Suprapubic skin (tissue), 4 donors: ENCODE data around the gene HEMGN. TPM values are rescaled to one million over a fixed set of nuclear protein-coding genes. Genes with fewer than 3 reads are reported as not detected.

Source experiments
- DNase-seq, 2 donors: peaks; one replicate each; pipeline ENCODE4 v3.0.0-alpha.2; 2019; ENCODE audit warnings: low spot score in 2 of 2
- H3K27ac ChIP-seq: fragments of 200-600 bp; sonication (generic); one replicate; pipeline ENCODE4 v1.5.1; 2019
- H3K27me3 ChIP-seq: fragments of 200-600 bp; sonication (generic); one replicate; pipeline ENCODE4 v1.5.1; 2019
- H3K36me3 ChIP-seq: fragments of 200-600 bp; sonication (generic); one replicate; pipeline ENCODE4 v1.5.1; 2019
- H3K4me1 ChIP-seq: fragments of 200-600 bp; sonication (generic); one replicate; pipeline ENCODE4 v1.5.1; 2019
- H3K4me3 ChIP-seq: fragments of 200-600 bp; sonication (generic); one replicate; pipeline ENCODE4 v1.5.1; 2019; ENCODE audit warnings: mild to moderate bottlenecking
- H3K9me3 ChIP-seq: fragments of 200-600 bp; sonication (generic); one replicate; pipeline ENCODE4 v1.5.1; 2019
- CTCF ChIP-seq, 2 donors: fragments of 200-600 bp in 1 of 2; fragments of 450-650 bp in 1 of 2; sonication (generic) in 1 of 2; IDR thresholded peaks; one replicate each; pipeline ENCODE4 v1.5.1; 2016 to 2019; ENCODE audit warnings: antibody characterized with exemption in 2 of 2, mild to moderate bottlenecking in 1 of 2, moderate library complexity in 1 of 2
- EP300 ChIP-seq: sonication (generic); formaldehyde crosslinking; IDR thresholded peaks from one replicate; pipeline ENCODE4 v1.6.1; 2017; ENCODE audit warnings: antibody characterized with exemption
- POLR2A ChIP-seq, 2 donors: fragments of 450-650 bp; IDR thresholded peaks; one replicate each; pipeline ENCODE4 v1.6.1; 2017; ENCODE audit warnings: antibody characterized with exemption in 2 of 2, mild to moderate bottlenecking in 2 of 2, moderate library complexity in 2 of 2
- POLR2AphosphoS5 ChIP-seq, 3 donors: sonication (generic); formaldehyde crosslinking; IDR thresholded peaks; one replicate each; pipeline ENCODE4 v1.6.1; 2017; ENCODE audit warnings: antibody characterized with exemption in 3 of 3
- WGBS: methylation state at CpG from one replicate; pipeline ENCODE4 v1.1.5; 2018; 5-methylcytosine and 5-hydroxymethylcytosine counted together
- total RNA-seq, 4 donors: library from RNA; depleted of rRNA; stranded (reverse); fragments of >200 nt; gene quantifications; one replicate each; pipeline ENCODE4 v1.1.0, GENCODE V29; 2016

The HEMGN gene
- total RNA-seq, 4 donors from 2014 or later: not detected

DNA sequence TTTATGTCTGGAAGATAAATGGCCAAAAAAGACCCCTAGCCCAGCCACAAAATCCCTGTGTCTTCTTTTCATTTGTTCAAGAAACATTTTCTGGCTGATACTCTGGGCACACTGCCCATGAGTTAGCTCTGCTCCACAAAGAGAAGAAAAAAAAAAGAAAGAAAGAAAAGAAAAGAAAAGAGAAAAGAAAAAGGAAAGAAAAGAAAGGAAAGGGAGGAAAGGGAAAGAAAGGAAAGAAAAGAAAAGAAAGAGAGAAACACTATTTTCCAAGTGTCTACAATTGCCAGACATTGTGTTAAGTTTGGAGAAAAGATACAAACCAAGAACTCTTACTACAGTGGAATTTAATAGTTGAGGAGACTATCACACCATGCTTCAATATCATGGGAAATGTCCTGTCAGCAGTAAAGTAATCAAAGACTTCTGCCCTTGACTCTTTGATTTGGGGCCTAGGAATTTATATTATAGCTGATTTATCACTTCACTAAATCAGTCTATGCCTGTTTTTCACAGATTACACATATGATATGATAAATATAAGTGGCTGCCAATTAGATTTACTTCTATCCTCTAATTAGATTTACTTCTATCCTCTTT is 18.7 kb downstream of the HEMGN start:
- no peak overlapping the region for H3K4me3 ChIP-seq
- TF ChIP-seq POLR2A (IDR thresholded peaks at IDR 0.05) (no peak), CTCF (IDR thresholded peaks at IDR 0.05) (no peak), EP300 (no peak), POLR2AphosphoS5 (IDR thresholded peaks at IDR 0.05) (no peak)
- peaks cover 14% of the 10 kb centered on the region for H3K36me3 ChIP-seq
- no peak overlapping the region for H3K27ac ChIP-seq
- DNase-seq: no peak
- H3K9me3 ChIP-seq: no peaks in the 10 kb centered on the region
- H3K4me1 ChIP-seq: peaks cover 50% of the 10 kb centered on the region
- H3K27me3 ChIP-seq: no peaks in the 10 kb centered on the region

GRCh38 chr9:97918611-97919010 is 19.4 kb downstream of the HEMGN start:
- DNase-seq: no peak
- Histone ChIP-seq H3K27me3 (no peaks in the 10 kb centered on the region), H3K4me3 (no peak overlapping the region), H3K4me1 (peaks cover 46% of the 10 kb centered on the region), H3K9me3 (no peaks in the 10 kb centered on the region), H3K36me3 (peaks cover 18% of the 10 kb centered on the region), H3K27ac (no peak overlapping the region)
- TF ChIP-seq POLR2AphosphoS5 (IDR thresholded peaks at IDR 0.05) (no peak), POLR2A (IDR thresholded peaks at IDR 0.05) (no peak), CTCF (IDR thresholded peaks at IDR 0.05) (no peak), EP300 (no peak)
- WGBS: 50% methylated on average over 4 of the region's 4 CpGs

DNA sequence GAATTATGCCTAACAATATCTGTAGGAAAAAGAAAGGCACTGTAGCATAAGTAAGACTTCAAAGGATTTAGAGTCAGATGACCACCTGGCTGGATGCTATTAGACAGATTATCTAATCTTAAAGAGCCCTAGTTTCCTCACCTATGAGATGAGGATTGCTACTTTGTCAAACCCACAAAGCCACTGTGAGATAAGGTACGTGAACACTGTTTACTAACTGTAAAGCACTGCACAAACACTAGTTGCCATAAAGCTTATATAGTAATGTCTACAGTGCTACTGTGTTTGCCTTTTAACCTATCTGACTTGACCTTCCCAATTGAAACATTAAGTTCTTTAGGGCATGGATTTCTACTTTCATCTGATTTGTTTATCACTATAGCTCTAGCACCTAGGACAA is 26.0 kb downstream of the HEMGN start:
- 100% methylated on average over 1 of the region's 1 CpG for WGBS
- Histone ChIP-seq H3K36me3 (peaks cover 66% of the 10 kb centered on the region), H3K4me1 (peaks cover 8% of the 10 kb centered on the region), H3K9me3 (no peaks in the 10 kb centered on the region), H3K27me3 (no peaks in the 10 kb centered on the region), H3K27ac (no peak overlapping the region), H3K4me3 (no peak overlapping the region)
- no peak for DNase-seq
- TF ChIP-seq POLR2A (IDR thresholded peaks at IDR 0.05) (no peak), POLR2AphosphoS5 (IDR thresholded peaks at IDR 0.05) (no peak)

DNA sequence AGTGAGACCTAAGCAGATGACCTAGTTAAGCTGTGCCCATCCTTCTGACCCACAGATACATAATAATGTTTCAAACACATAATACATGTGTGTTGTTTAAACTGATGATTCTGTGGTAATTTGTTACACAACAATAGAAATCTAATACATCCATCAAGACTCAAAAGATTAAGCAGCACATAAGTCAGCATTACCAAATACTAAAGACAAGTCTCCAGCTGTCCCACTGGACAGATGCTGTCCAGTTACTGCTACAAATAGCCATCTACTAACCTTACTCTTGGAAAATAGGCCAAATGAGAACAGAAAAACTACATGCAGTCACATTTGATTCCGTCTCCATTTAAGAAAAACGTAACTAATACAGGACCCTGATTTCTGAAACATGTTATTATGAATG is 26.4 kb downstream of the HEMGN start:
- no peaks in the 10 kb centered on the region for H3K27me3 ChIP-seq
- H3K4me1 ChIP-seq: peaks cover 10% of the 10 kb centered on the region
- H3K27ac ChIP-seq: no peak overlapping the region
- no peak for TF ChIP-seq CTCF (IDR thresholded peaks at IDR 0.05)
- 95% methylated on average over 2 of the region's 2 CpGs for WGBS
- DNase-seq: no peak
- H3K36me3 ChIP-seq: peaks cover 66% of the 10 kb centered on the region
- no peaks in the 10 kb centered on the region for H3K9me3 ChIP-seq
- no peak overlapping the region for H3K4me3 ChIP-seq

- DNase-seq: no peak
- no peaks in the 10 kb centered on the region for H3K27me3 ChIP-seq
- WGBS: 66% methylated on average over 6 of the region's 6 CpGs
- H3K9me3 ChIP-seq: no peaks in the 10 kb centered on the region
- H3K36me3 ChIP-seq: peaks cover 64% of the 10 kb centered on the region
- H3K4me1 ChIP-seq: peaks cover 16% of the 10 kb centered on the region
- no peak for TF ChIP-seq CTCF (IDR thresholded peaks at IDR 0.05)
- no peak for TF ChIP-seq POLR2AphosphoS5 (IDR thresholded peaks at IDR 0.05)
- no peak for TF ChIP-seq EP300
- TF ChIP-seq POLR2A (IDR thresholded peaks at IDR 0.05): no peak
- no peak overlapping the region for H3K27ac ChIP-seq
- H3K4me3 ChIP-seq: no peak overlapping the region
Observed at GRCh38 chr9:97910357-97910756, 27.6 kb downstream of the HEMGN start.

- TF ChIP-seq POLR2AphosphoS5 (IDR thresholded peaks at IDR 0.05) (no peak), POLR2A (IDR thresholded peaks at IDR 0.05) (no peak), CTCF (IDR thresholded peaks at IDR 0.05) (no peak), EP300 (no peak)
- Histone ChIP-seq H3K4me3 (no peak overlapping the region), H3K9me3 (no peaks in the 10 kb centered on the region), H3K27me3 (no peaks in the 10 kb centered on the region), H3K27ac (no peak overlapping the region), H3K36me3 (peaks cover 67% of the 10 kb centered on the region), H3K4me1 (peaks cover 16% of the 10 kb centered on the region)
- DNase-seq: no peak
- 87% methylated on average over 1 of the region's 1 CpG for WGBS
Observed at GRCh38 chr9:97908705-97909104, 29.3 kb downstream of the HEMGN start.
